Subcutaneous abdominal adipose tissue (tissue), 5 donors: Measurements from ENCODE around the gene FGFR2.
A peak's percentile ranks its signal among the peaks of the same experiment; 100 is the strongest.

ENCODE experiments used
- H3K27ac ChIP-seq: one replicate; pipeline ENCODE4 v1.7.0; 2013; ENCODE audit warnings: low read depth, mild to moderate bottlenecking, inconsistent platforms, low read length, moderate library complexity
- H3K27me3 ChIP-seq, 5 donors: one replicate each; pipeline ENCODE4 v1.7.0; 2013; ENCODE audit warnings: low read length in 5 of 5, inconsistent platforms in 1 of 5; ENCODE audit not compliant: control insufficient read depth in 5 of 5, insufficient read depth in 4 of 5
- H3K36me3 ChIP-seq, 5 donors: one replicate each; pipeline ENCODE4 v1.7.0; 2013; ENCODE audit warnings: low read length in 5 of 5; ENCODE audit not compliant: control insufficient read depth in 5 of 5, insufficient read depth in 5 of 5
- H3K4me1 ChIP-seq, 5 donors: one replicate each; pipeline ENCODE4 v1.7.0; 2013; ENCODE audit warnings: low read length in 5 of 5, mild to moderate bottlenecking in 3 of 5, moderate library complexity in 1 of 5; ENCODE audit not compliant: control insufficient read depth in 5 of 5, insufficient read depth in 5 of 5
- H3K4me3 ChIP-seq, 5 donors: one replicate each; pipeline ENCODE4 v1.7.0; 2013; ENCODE audit warnings: low read length in 5 of 5, low read depth in 1 of 5
- H3K9ac ChIP-seq, 5 donors: one replicate each; pipeline ENCODE4 v1.7.0; 2013; ENCODE audit warnings: low read length in 5 of 5, mild to moderate bottlenecking in 4 of 5, moderate library complexity in 3 of 5
- H3K9me3 ChIP-seq, 5 donors: one replicate each; pipeline ENCODE4 v1.7.0; 2013; ENCODE audit warnings: low read length in 5 of 5; ENCODE audit not compliant: control insufficient read depth in 5 of 5
- donor health status: healthy.
- donor health status: healthy.
- donor health status: healthy.
- donor health status: healthy.
- donor health status: healthy.

Gene FGFR2

DNA sequence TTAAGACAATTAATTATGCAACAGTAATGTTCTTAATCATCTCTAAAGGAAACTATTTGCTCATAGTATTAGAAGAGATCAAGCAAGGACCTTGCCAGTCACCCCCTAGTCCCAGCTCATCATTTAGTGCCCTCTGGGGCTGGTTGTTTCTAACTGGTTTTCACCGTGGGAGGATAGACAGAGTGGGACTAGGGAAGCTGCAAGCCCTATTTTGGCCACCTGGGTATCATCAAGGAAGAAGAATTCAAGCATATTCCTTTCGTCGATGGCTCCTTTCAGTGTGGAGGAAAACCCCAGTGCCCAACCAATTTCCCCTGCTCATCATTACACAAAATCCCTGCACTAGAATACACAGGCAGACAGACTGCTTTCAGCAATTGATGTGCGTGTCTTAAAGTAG lies 30.6 kb upstream of the FGFR2 start:
- peaks cover 0 to 15% (median 9%) of the 10 kb centered on the region in 5 donors for H3K4me1 ChIP-seq
- no peak overlapping the region for H3K27ac ChIP-seq
- H3K9ac ChIP-seq = no peak overlapping the region

DNA sequence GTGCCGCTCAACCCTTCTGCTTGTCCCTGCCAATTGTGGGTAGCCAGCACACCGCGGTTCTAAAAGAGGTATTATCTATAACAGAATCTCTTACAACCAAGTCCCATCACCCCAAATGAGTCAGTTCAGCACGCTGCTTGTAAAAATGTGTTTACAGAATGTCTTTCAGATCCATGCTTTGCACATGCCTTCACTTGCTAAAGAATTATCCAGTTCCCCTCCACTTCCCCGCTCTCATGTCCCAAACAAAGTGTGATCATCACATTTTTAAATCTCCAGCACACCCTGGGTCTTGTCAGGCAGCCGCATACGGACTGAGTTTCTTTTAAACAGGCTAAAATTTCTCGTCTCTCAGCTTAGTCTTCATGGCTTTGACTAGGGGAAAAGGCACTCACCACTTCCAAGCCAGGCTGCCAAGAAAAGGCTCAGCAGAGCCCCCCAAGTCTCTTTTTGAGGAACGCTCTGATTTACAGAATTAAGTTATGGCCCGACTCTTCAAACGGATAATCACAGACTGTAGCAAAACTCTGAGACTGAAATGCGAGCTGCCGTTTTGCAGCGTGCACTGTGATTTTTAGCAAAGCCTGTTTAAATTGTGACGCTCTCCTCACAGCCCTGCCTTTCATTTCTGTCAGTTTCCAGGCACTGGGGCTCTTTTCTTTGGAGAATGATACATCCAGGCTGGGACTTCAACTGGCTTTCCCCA lies 29.8 kb upstream of the FGFR2 start:
- Histone ChIP-seq H3K27ac (no peak overlapping the region), H3K4me3 (peak overlapping the region in 2 of 5 donors; percentile 0 to 47), H3K27me3 (peaks cover 0 to 4% (median 0%) of the 10 kb centered on the region in 5 donors), H3K9me3 (no peaks in the 10 kb centered on the region), H3K9ac (peak overlapping the region in 1 of 5 donors; percentile 25), H3K36me3 (no peaks in the 10 kb centered on the region), H3K4me1 (peaks cover 0 to 15% (median 9%) of the 10 kb centered on the region in 5 donors)

More for the DNA sequence above, 30.6 kb upstream of the FGFR2 start:
- H3K9me3 ChIP-seq = no peaks in the 10 kb centered on the region
- H3K27me3 ChIP-seq = peaks cover 0 to 3% (median 0%) of the 10 kb centered on the region in 5 donors
- H3K36me3 ChIP-seq = no peaks in the 10 kb centered on the region
- H3K4me3 ChIP-seq = no peak overlapping the region

DNA sequence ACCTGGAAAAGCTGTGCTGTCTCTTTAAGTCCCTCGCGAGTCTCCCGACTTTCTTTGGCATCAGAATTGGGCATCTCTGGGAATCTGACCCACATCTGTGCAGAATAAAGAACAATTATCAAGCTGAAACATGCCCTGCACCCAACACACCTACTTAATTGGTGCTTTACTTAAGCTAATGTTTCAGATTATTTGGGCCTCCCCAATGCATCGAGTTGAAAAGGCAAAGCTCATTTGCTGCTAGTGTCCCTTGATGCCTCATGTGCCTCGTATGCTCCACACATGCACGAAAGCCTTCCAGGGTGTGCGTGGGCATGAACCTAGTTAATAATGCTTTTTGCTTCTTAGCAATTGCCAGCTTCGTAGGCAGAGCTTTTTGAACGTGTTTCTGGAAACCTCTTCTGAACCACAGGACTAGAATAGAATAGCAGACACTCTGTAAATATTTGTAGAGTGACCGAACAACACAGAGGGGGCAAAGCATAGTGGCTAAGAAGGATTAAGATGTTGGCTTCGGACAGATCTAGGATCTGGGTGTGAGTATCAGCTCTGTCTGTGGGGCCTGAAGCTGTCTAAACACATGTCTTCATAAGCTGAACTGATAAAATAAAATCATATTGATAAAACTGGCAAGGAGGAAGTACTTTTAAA lies 26.7 kb upstream of the FGFR2 start:
- Histone ChIP-seq H3K36me3 (no peaks in the 10 kb centered on the region), H3K4me1 (peaks cover 0 to 15% (median 9%) of the 10 kb centered on the region in 5 donors), H3K4me3 (no peak overlapping the region), H3K9ac (no peak overlapping the region), H3K27ac (no peak overlapping the region), H3K27me3 (peaks cover 0 to 4% (median 3%) of the 10 kb centered on the region in 5 donors), H3K9me3 (no peaks in the 10 kb centered on the region)

DNA sequence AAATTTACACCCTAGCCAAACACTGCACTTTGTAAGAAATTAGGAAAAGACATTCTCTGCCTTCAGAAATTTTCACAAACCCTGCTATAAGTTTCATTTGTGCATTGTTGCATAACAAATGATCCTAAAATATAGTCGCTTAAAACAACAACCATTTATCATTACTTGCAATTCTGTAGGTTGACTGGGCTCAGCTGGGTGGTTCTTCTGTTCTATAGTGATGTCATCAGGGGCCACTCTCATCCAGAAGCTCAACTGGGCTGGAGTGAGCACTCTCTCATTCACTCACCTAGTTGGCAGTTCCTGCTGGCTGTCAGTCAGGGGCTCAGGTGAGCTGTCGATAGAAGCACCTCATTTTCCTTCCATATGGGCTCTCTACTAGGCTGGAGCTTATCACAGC lies 20.7 kb upstream of the FGFR2 start:
- Histone ChIP-seq H3K4me1 (no peaks in the 10 kb centered on the region), H3K27ac (no peak overlapping the region), H3K9me3 (peaks cover 6 to 16% (median 14%) of the 10 kb centered on the region in 5 donors), H3K9ac (no peak overlapping the region), H3K27me3 (peaks cover 0 to 6% (median 0%) of the 10 kb centered on the region in 5 donors), H3K4me3 (peak overlapping the region in 1 of 5 donors; percentile 5), H3K36me3 (no peaks in the 10 kb centered on the region)

DNA sequence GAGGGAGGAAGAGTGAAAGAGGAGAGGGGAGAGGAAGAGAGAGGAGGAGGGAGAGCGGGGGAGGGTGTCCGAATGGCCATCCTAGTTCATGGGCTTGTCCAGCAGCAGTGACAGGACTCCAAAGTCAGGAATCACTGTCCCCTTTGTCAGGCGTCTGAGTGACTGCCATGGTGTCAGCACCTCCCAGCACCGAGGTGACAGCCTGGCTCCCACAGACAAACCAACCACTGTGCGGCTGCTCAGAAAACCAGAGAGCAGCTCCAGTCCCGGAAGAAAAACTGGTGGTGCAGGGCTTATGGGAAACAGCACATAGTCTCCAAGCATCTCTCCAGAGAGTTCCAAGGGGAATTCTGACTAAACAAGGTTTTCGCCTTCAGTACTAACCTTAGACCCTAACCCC lies 18.9 kb upstream of the FGFR2 start:
- peaks cover 6 to 16% (median 14%) of the 10 kb centered on the region in 5 donors for H3K9me3 ChIP-seq
- no peaks in the 10 kb centered on the region for H3K36me3 ChIP-seq
- no peak overlapping the region for H3K4me3 ChIP-seq
- H3K4me1 ChIP-seq = no peaks in the 10 kb centered on the region
- no peak overlapping the region for H3K27ac ChIP-seq
- no peak overlapping the region for H3K9ac ChIP-seq
- H3K27me3 ChIP-seq = peaks cover 0 to 3% (median 2%) of the 10 kb centered on the region in 5 donors

DNA sequence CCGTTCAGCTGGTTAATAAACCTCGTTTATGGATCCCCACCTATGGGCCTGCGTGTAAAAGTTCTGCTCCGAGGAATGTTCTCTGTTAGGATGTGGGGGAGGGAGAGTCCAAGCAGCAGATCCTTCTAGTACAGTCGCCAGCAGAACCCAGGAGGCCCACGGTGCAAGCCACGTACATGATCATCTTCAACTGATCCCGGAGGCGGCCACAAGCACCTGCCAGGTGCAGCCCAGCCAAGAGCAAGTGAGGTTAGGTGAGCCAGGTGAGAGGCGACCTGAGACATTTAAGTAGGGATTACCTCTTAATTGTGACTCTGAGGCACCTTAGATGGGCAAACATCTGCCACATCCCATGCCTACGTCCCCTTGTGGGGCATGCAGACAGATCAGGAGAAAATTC lies 18.0 kb upstream of the FGFR2 start:
- no peaks in the 10 kb centered on the region for H3K36me3 ChIP-seq
- no peak overlapping the region for H3K27ac ChIP-seq
- no peaks in the 10 kb centered on the region for H3K4me1 ChIP-seq
- H3K9me3 ChIP-seq = peaks cover 6 to 16% (median 14%) of the 10 kb centered on the region in 5 donors
- H3K9ac ChIP-seq = no peak overlapping the region
- H3K27me3 ChIP-seq = peaks cover 0 to 3% (median 0%) of the 10 kb centered on the region in 5 donors
- no peak overlapping the region for H3K4me3 ChIP-seq

DNA sequence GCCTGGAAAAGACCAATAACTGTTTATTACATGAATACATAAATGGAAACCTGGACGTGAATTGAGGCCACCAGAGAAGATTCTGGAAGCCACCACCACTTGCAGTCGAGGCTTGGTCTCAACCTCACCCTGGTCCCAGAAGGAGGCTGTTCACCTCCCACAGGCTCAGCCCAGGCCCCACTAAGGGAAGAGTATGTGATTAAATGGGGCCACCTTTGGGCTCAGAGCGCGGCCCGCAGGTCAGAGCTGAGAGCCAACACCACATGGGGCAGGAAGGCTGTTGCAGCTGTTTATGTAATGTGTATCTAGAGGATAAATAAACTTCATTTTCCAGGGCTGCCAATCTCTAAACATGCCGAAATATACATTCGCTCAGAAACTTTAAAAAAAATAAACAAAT lies 17.6 kb upstream of the FGFR2 start:
- H3K27ac ChIP-seq = no peak overlapping the region
- H3K27me3 ChIP-seq = peaks cover 0 to 3% (median 0%) of the 10 kb centered on the region in 5 donors

DNA sequence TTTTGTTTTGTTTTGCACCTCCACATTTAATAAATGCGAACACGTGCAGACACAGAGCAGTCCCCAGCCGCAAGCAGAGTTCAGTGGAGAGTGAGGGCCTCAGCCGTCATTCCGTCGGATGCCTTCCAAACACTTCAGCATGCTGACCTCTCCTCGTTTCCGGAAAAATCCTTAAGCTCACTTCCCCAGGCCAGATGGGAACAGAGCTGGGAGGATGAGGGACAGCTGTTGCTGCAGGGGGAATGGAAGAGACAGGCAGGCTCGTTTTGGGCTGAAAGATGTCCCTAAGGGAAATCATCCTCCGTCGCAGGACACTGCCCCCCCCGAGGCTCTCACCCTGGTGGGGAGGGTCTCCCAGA lies 17.2 kb upstream of the FGFR2 start:
- H3K4me3 ChIP-seq = no peak overlapping the region
- peaks cover 6 to 16% (median 14%) of the 10 kb centered on the region in 5 donors for H3K9me3 ChIP-seq
- no peak overlapping the region for H3K27ac ChIP-seq
- no peak overlapping the region for H3K9ac ChIP-seq
- no peaks in the 10 kb centered on the region for H3K4me1 ChIP-seq
- H3K36me3 ChIP-seq = no peaks in the 10 kb centered on the region
- H3K27me3 ChIP-seq = peaks cover 0 to 3% (median 0%) of the 10 kb centered on the region in 5 donors

More for the DNA sequence above, 17.6 kb upstream of the FGFR2 start:
- Histone ChIP-seq H3K9ac (no peak overlapping the region), H3K36me3 (no peaks in the 10 kb centered on the region), H3K4me3 (no peak overlapping the region), H3K4me1 (no peaks in the 10 kb centered on the region), H3K9me3 (peaks cover 6 to 16% (median 14%) of the 10 kb centered on the region in 5 donors)

DNA sequence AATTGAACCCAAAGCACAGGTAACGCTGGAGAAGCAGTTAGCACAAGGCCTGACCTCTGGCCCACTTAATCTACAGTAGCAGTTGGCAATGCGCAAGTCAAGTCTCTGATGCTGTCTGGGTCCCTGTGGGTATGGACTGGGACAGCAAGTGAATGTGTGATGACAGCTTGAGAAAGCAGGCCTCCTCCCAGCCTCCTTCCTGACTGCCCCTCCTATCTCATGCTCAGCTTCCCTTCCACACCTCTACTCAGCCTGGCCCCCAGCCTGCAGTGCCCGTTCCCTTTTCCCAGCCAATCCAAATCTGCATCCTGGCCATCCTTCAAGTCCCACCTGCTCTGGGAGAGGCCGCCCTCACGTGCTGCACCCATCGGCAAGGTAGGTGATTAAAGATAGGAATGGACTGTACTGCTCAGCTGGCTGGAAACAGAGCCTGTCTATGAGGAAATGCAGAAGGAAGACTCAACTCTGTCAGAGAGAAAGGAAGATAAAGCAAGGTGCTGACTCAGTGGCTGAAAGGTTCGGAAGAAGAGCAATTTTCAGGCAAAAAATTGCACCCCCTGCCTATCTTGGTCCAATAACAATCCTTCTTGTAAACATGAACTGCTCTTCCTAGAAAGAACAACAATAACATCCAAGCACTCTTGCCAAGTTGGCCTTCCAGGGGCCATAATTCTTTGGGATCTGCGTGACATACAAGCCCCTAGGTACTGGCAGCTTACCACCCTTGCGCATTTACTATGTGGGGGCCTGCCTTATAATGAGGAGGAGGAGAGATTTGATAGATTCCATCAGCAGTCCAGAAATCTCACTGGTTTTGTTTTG lies 16.6 kb upstream of the FGFR2 start:
- no peak overlapping the region for H3K27ac ChIP-seq
- H3K27me3 ChIP-seq = peaks cover 0 to 5% (median 0%) of the 10 kb centered on the region in 5 donors
- H3K4me1 ChIP-seq = no peaks in the 10 kb centered on the region
- H3K4me3 ChIP-seq = no peak overlapping the region
- no peak overlapping the region for H3K9ac ChIP-seq
- H3K9me3 ChIP-seq = peaks cover 6 to 16% (median 14%) of the 10 kb centered on the region in 5 donors
- H3K36me3 ChIP-seq = no peaks in the 10 kb centered on the region
